Breast epithelium (tissue), 3 donors: ENCODE data around the gene STARD8.

ENCODE experiments used
- POLR2AphosphoS5 ChIP-seq, 3 donors: sonication (generic); formaldehyde crosslinking; IDR thresholded peaks; one replicate each; pipeline ENCODE4 v1.6.1; 2017; ENCODE audit warnings: antibody characterized with exemption in 3 of 3
- TF ChIP-seq, protein P1 (sequence below), 3 donors: fragments of 450-650 bp; IDR thresholded peaks; one replicate each; pipeline ENCODE4 v1.5.1; 2016 to 2017; ENCODE audit warnings: antibody characterized with exemption in 3 of 3, mild to moderate bottlenecking in 3 of 3, moderate library complexity in 3 of 3

DNA sequence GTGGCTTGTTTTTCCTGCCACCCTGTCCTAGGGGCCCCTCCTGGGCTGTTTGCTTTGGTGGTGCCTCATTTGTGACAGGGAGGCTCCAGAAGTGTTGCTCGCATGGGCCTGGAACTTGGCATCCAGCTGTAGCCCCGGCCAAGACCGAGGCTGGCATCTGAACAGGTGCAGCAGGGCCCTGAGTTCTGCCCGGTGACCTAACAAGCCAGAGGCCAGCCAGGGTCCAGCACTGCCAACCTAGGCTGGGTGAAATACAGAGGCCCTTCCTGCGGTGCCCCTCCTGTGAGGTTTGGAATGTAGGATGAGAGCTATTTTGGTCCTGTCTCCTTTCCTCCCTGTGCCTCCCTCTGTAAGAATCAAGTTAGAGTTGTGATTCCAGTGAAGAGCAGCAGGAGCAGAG, 58.5 kb downstream of the STARD8 start:
- no peak for TF ChIP-seq POLR2AphosphoS5 (IDR thresholded peaks at IDR 0.05)
- TF ChIP-seq, protein P1, sequence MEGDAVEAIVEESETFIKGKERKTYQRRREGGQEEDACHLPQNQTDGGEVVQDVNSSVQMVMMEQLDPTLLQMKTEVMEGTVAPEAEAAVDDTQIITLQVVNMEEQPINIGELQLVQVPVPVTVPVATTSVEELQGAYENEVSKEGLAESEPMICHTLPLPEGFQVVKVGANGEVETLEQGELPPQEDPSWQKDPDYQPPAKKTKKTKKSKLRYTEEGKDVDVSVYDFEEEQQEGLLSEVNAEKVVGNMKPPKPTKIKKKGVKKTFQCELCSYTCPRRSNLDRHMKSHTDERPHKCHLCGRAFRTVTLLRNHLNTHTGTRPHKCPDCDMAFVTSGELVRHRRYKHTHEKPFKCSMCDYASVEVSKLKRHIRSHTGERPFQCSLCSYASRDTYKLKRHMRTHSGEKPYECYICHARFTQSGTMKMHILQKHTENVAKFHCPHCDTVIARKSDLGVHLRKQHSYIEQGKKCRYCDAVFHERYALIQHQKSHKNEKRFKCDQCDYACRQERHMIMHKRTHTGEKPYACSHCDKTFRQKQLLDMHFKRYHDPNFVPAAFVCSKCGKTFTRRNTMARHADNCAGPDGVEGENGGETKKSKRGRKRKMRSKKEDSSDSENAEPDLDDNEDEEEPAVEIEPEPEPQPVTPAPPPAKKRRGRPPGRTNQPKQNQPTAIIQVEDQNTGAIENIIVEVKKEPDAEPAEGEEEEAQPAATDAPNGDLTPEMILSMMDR (IDR thresholded peaks at IDR 0.05): no peak
